Calu3 (cell line): ENCODE data around the gene ZNF200. TPM values are rescaled to one million over a fixed set of nuclear protein-coding genes. Genes with fewer than 3 reads are reported as not detected.

Source experiments
- BruUV-seq: library from RNA; stranded (reverse); fragments of 400-500 nt; replicated peaks from 2 replicates; lab custom pipeline; 2021; lab: Mats Ljungman, UMichigan
- CTCF ChIA-PET: fragments of 300-600 bp; sonication (Branson Sonifier 250); formaldehyde crosslinking; loops from one replicate; lab custom pipeline; 2022; ENCODE audit warnings: antibody characterized with exemption; lab: Charles Lee
- DNase-seq: peaks from one replicate; pipeline ENCODE4 v3.0.0; 2022
- H3K27ac Mint-ChIP-seq: one replicate; pipeline ENCODE4 v1.8.0; 2022; ENCODE audit warnings: mixed read lengths; ENCODE audit not compliant: unreplicated experiment
- H3K27me3 Mint-ChIP-seq: one replicate; pipeline ENCODE4 v1.8.0; 2022; ENCODE audit warnings: mixed read lengths; ENCODE audit not compliant: unreplicated experiment
- H3K36me3 Mint-ChIP-seq: one replicate; pipeline ENCODE4 v1.8.0; 2022; ENCODE audit warnings: mild to moderate bottlenecking, moderate library complexity, mixed read lengths; ENCODE audit not compliant: insufficient read depth, unreplicated experiment
- H3K4me1 Mint-ChIP-seq: one replicate; pipeline ENCODE4 v1.8.0; 2022; ENCODE audit warnings: mild to moderate bottlenecking, low read depth, mixed read lengths; ENCODE audit not compliant: unreplicated experiment
- H3K4me3 Mint-ChIP-seq: one replicate; pipeline ENCODE4 v1.8.0; 2022; ENCODE audit warnings: mild to moderate bottlenecking, low read depth, moderate library complexity, mixed read lengths; ENCODE audit not compliant: unreplicated experiment
- H3K9me3 Mint-ChIP-seq: one replicate; pipeline ENCODE4 v1.8.0; 2022; ENCODE audit warnings: low read depth, mixed read lengths; ENCODE audit not compliant: unreplicated experiment
- intact Hi-C: fragments of 100-400 bp; cut with micrococcal nuclease; formaldehyde crosslinking; loops from one replicate; pipeline ENCODE4 v1.10.0; 2022; ENCODE audit not compliant: unreplicated experiment
- total RNA-seq: library from RNA; stranded (reverse); gene quantifications from 2 replicates; pipeline ENCODE4 v1.2.3, GENCODE V29; 2022
- TF ChIP-seq, protein P1 (sequence below): fragments of 200-600 bp; IDR thresholded peaks from one replicate; pipeline ENCODE4 v1.8.0; 2022; ENCODE audit warnings: antibody characterized with exemption; ENCODE audit not compliant: unreplicated experiment

ZNF200 gene
- total RNA-seq, 1 experiment from 2014 or later, result 12.7 TPM

- H3K27ac Mint-ChIP-seq, result no peak overlapping the region
- intact Hi-C loops, result no loop called here
- no peaks in the 10 kb centered on the region for H3K36me3 Mint-ChIP-seq
- peaks cover 8% of the 10 kb centered on the region for H3K4me1 Mint-ChIP-seq
- CTCF ChIA-PET, result interaction anchor here (1.3 kb wide), 1 partner anchor 39 kb away, joined by 5 read pairs; the partner anchor contains the start of gene ZNF263
- TF ChIP-seq, protein P1, sequence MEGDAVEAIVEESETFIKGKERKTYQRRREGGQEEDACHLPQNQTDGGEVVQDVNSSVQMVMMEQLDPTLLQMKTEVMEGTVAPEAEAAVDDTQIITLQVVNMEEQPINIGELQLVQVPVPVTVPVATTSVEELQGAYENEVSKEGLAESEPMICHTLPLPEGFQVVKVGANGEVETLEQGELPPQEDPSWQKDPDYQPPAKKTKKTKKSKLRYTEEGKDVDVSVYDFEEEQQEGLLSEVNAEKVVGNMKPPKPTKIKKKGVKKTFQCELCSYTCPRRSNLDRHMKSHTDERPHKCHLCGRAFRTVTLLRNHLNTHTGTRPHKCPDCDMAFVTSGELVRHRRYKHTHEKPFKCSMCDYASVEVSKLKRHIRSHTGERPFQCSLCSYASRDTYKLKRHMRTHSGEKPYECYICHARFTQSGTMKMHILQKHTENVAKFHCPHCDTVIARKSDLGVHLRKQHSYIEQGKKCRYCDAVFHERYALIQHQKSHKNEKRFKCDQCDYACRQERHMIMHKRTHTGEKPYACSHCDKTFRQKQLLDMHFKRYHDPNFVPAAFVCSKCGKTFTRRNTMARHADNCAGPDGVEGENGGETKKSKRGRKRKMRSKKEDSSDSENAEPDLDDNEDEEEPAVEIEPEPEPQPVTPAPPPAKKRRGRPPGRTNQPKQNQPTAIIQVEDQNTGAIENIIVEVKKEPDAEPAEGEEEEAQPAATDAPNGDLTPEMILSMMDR, result no peak
- BruUV-seq, result no TSS peak
- DNase-seq, result no peak
- H3K27me3 Mint-ChIP-seq, result peaks cover 28% of the 10 kb centered on the region
- no peaks in the 10 kb centered on the region for H3K9me3 Mint-ChIP-seq
- H3K4me3 Mint-ChIP-seq, result no peak overlapping the region
Measured at GRCh38 chr16:3243882-3244281, 8.9 kb upstream of the ZNF200 start.

DNA sequence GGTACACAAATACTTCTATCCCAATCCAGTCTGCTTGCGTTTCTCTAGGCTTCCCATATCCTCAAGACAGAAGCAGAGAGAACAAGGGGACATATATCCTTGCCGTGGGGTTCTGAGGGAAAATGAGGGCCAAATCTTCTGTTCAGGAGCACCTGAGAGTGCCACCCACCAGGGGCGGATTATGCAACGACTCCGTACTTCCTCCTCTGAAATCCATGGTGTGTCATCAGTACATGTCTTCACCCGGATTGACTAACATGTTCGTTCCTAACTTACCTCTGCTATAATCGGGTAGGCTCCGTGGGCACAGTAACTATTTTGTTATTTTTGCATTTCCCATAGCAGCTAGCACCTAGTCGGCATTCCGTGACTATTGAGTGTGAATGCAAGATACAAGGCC is 7.8 kb upstream of the ZNF200 start:
- Mint-ChIP-seq H3K4me3 (no peak overlapping the region), H3K9me3 (no peaks in the 10 kb centered on the region), H3K27me3 (peaks cover 20% of the 10 kb centered on the region), H3K4me1 (peaks cover 8% of the 10 kb centered on the region), H3K36me3 (no peaks in the 10 kb centered on the region), H3K27ac (no peak overlapping the region)
- no TSS peak for BruUV-seq
- no peak for DNase-seq
- CTCF ChIA-PET, result no interaction called here
- intact Hi-C loops, result no loop called here
- TF ChIP-seq, protein P1, result no peak

GRCh38 chr16:3241761-3242160 is 6.8 kb upstream of the ZNF200 start:
- peaks cover 20% of the 10 kb centered on the region for H3K27me3 Mint-ChIP-seq
- CTCF ChIA-PET, result no interaction called here
- BruUV-seq, result no TSS peak
- H3K36me3 Mint-ChIP-seq, result no peaks in the 10 kb centered on the region
- TF ChIP-seq, protein P1, result no peak
- H3K4me3 Mint-ChIP-seq, result no peak overlapping the region
- intact Hi-C loops, result no loop called here
- no peak for DNase-seq
- H3K27ac Mint-ChIP-seq, result no peak overlapping the region
- H3K9me3 Mint-ChIP-seq, result no peaks in the 10 kb centered on the region
- H3K4me1 Mint-ChIP-seq, result peaks cover 8% of the 10 kb centered on the region

- DNase-seq, result no peak
- peaks cover 13% of the 10 kb centered on the region for H3K4me1 Mint-ChIP-seq
- no peak overlapping the region for H3K27ac Mint-ChIP-seq
- peaks cover 9% of the 10 kb centered on the region for H3K9me3 Mint-ChIP-seq
- no TSS peak for BruUV-seq
- no peaks in the 10 kb centered on the region for H3K27me3 Mint-ChIP-seq
- TF ChIP-seq, protein P1, result no peak
- H3K36me3 Mint-ChIP-seq, result peaks cover 34% of the 10 kb centered on the region
- intact Hi-C loops, result no loop called here
- CTCF ChIA-PET, result interaction anchor here (0.6 kb wide), 2 partner anchors 23 to 100 kb away, joined by 3 read pairs; no protein-coding TSS in a partner anchor
- peak overlapping the region; percentile 51 for H3K4me3 Mint-ChIP-seq
Measured at GRCh38 chr16:3235856-3236669, 1.1 kb upstream of the ZNF200 start.
